Thymus (tissue), 11 donors: ENCODE data around the gene NSD2. TPM values are rescaled to one million over a fixed set of nuclear protein-coding genes. Genes with fewer than 3 reads are reported as not detected.

ENCODE experiments used
- DNase-seq, 9 donors: peaks; one replicate each; pipeline ENCODE4 v3.0.0-alpha.2; 2013; ENCODE audit warnings: low spot score in 9 of 9, low read depth in 6 of 9, missing footprints in 1 of 9
- H3K27ac ChIP-seq, 2 donors: one replicate each; pipeline ENCODE4 v1.5.1; 2013; ENCODE audit warnings: control low read depth in 1 of 2, low read depth in 1 of 2, low read length in 1 of 2, mild to moderate bottlenecking in 1 of 2, moderate library complexity in 1 of 2
- H3K27me3 ChIP-seq, 2 donors: one replicate each; pipeline ENCODE4 v1.5.1; 2013; ENCODE audit warnings: low read length in 1 of 2; ENCODE audit not compliant: control insufficient read depth in 2 of 2, insufficient read depth in 1 of 2
- H3K36me3 ChIP-seq, 2 donors: one replicate each; pipeline ENCODE4 v1.5.1; 2013; ENCODE audit warnings: low read length in 1 of 2, mild to moderate bottlenecking in 1 of 2, moderate library complexity in 1 of 2; ENCODE audit not compliant: control insufficient read depth in 2 of 2, insufficient read depth in 2 of 2
- H3K4me1 ChIP-seq, 2 donors: one replicate each; pipeline ENCODE4 v1.5.1; 2013; ENCODE audit warnings: low read length in 2 of 2; ENCODE audit not compliant: control insufficient read depth in 2 of 2, insufficient read depth in 2 of 2
- H3K4me3 ChIP-seq, 2 donors: one replicate each; pipeline ENCODE4 v1.5.1; 2013; ENCODE audit warnings: low read length in 2 of 2, control low read depth in 1 of 2, mild to moderate bottlenecking in 1 of 2
- H3K9me3 ChIP-seq, 2 donors: one replicate each; pipeline ENCODE4 v1.5.1; 2013; ENCODE audit warnings: low read length in 1 of 2, mild to moderate bottlenecking in 1 of 2; ENCODE audit not compliant: control insufficient read depth in 2 of 2, insufficient read depth in 1 of 2
- whole genome bisulfite sequencing: extraction: QIAGEN DNeasy Blood & Tissue Kit; methylation state at CpG from one replicate; pipeline ENCODE4 v1.1.7; 2013; 5-methylcytosine and 5-hydroxymethylcytosine counted together
- polyA plus RNA-seq: library from polyadenylated mRNA; stranded (reverse); fragments of 200-250 nt; gene quantifications from one replicate; pipeline ENCODE4 v1.2.3, GENCODE V29; 2013
- total RNA-seq: library from RNA; stranded (reverse); fragments of 120-200 nt; gene quantifications from one replicate; pipeline ENCODE4 v1.2.4, GENCODE V29; 2013
- donor health status: healthy.

NSD2 gene
- total and polyA plus RNA-seq, 2 donors = 18.6 to 65.3 TPM

DNA sequence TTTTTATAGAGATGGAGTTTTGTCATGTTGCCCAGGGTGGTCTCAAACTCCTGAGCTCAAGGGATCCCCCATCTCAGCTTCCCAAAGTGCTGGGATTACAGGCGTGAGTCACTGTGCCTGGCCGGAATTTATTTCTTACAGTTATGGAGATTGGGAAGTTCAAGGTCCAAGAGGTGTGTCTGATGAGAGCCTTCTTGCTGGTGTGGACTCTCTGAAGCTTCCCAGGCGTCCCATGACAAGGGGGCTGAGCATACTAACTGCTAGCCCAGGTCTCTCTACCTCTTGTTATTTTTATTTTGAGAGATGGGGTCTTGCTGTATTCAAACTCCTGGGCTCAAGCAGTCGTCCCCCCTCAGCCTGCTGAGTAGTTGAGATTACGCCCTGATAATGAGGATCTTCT, 2.9 kb upstream of the NSD2 start:
- WGBS = 96% methylated on average over 5 of the region's 5 CpGs
- Histone ChIP-seq H3K4me1 (peaks cover 34 to 76% of the 10 kb centered on the region in 2 donors), H3K36me3 (no peaks in the 10 kb centered on the region), H3K9me3 (peaks cover 0 to 3% of the 10 kb centered on the region in 2 donors), H3K27me3 (no peaks in the 10 kb centered on the region), H3K4me3 (no peak overlapping the region), H3K27ac (no peak overlapping the region)
- no peak for DNase-seq

DNA sequence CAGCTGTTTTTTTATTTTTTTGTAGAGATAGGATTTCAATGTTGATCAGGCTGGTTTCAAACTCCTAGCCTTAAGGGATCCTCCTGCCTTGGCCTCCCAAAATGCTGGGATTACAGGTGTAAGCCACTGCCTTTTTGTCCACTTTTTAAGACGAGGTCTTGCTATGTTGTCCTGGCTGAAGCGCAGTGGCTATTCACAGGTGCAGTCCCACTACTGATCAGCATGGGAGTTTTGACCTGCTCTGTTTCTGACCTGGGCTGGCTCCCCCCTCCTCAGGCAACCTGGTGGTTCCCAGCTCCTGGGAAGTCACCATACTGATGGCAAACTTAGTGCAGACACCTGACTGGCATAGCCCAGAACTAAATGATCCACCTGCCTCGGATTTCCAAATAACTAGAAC, 2.3 kb upstream of the NSD2 start:
- WGBS = 97% methylated on average over 3 of the region's 3 CpGs
- no peaks in the 10 kb centered on the region for H3K27me3 ChIP-seq
- no peak for DNase-seq
- peaks cover 0 to 3% of the 10 kb centered on the region in 2 donors for H3K9me3 ChIP-seq
- no peak overlapping the region for H3K4me3 ChIP-seq
- peaks cover 34 to 75% of the 10 kb centered on the region in 2 donors for H3K4me1 ChIP-seq
- no peaks in the 10 kb centered on the region for H3K36me3 ChIP-seq
- H3K27ac ChIP-seq = no peak overlapping the region

DNA sequence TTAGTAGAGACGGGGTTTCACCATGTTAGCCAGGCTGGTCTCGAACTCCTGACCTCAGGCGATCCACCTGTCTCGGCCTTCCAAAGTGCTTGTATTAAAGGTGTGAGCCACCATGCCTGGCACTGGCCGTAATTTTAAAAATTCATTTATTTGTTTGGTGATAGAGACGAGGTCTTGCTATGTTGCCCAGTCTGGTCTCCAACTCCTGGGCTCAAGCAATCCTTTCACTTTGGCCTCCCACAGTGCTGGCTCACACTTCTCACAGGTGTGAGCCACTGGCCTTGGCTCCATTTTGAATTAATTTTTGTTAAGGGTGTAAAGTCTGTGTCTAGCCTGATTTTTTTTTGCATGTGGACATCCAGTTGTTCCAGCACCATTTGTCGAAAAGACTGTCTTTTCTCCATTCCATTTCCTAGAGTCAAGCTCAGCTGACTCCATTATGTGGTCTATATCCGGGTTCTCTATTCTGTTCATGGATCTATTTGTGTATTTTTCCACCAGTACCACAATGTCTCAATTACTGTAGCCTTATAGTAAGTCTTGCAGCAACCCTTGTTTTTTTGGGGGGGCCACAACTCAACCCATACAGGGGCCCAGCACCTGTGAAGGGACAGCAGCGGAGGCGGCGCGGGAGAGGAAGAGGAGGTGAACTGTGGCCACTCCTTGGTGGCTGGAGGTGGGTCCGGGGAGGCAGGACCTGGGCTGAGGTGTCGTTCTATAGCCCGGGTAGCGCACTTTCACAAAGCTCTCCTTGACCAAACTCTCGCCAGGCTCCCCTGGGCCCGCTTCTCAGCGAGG, 1.5 kb upstream of the NSD2 start:
- peak overlapping the region; percentile 94 to 99 for H3K27ac ChIP-seq
- peak overlapping the region; percentile 60 to 97 for H3K4me3 ChIP-seq
- 54% methylated on average over 19 of the region's 19 CpGs for WGBS
- no peak for DNase-seq
- no peaks in the 10 kb centered on the region for H3K27me3 ChIP-seq
- H3K36me3 ChIP-seq = no peaks in the 10 kb centered on the region
- peaks cover 0 to 3% of the 10 kb centered on the region in 2 donors for H3K9me3 ChIP-seq
- peaks cover 37 to 72% of the 10 kb centered on the region in 2 donors for H3K4me1 ChIP-seq

DNA sequence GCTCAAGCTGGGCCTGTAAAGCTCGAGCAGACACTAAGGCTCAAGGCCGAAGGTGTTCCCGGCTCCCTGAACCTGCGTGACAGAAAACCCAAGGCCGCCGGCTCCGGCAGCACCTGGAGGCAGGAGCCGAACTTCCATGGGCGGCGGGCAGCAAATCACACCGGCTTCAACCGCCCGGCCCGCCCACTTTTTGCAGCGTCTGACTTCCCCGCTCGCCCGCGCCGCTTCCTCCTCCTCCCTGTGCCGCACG, 940 bp upstream of the NSD2 start:
- WGBS = under 1% methylated on average over 22 of the region's 22 CpGs
- peak overlapping the region; percentile 94 to 99 for H3K27ac ChIP-seq
- peaks cover 0 to 3% of the 10 kb centered on the region in 2 donors for H3K9me3 ChIP-seq

DNA sequence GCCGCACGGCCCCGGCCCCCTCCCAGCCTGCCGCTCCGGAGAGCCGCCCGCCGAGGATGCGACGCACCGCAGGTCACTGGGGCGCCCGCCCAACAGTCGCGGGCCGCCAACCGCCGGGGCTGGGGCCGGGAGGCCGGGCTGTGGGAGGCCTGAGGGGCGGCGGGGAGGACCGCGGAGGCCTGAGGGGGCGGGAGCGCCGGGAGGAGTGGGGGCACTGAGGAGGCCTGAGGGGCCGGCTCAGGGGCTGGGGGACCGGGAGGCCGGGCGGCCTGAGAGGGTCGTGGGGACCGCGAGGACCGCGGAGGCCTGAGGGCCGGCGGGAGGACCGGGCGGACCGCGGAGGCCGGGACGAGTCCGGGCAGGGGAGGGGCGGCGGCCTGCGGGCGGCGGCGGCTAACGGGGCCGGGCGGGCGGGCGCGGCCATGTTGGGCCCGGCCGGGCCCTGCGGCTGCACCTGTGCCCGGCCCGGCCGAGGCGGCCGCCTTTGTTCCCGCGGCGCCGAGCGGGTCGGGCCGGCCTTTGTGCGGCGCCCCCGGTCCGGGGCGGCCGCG, 353 bp downstream of the NSD2 start:
- peaks cover 29 to 69% of the 10 kb centered on the region in 2 donors for H3K4me1 ChIP-seq
- no peaks in the 10 kb centered on the region for H3K36me3 ChIP-seq
- H3K27me3 ChIP-seq = no peaks in the 10 kb centered on the region
- peaks cover 0 to 3% of the 10 kb centered on the region in 2 donors for H3K9me3 ChIP-seq
- no peak for DNase-seq
- WGBS = under 1% methylated on average over 79 of the region's 79 CpGs
- peak overlapping the region; percentile 68 to 97 for H3K4me3 ChIP-seq
- H3K27ac ChIP-seq = peak overlapping the region; percentile 93 to 94

More for the DNA sequence above, 940 bp upstream of the NSD2 start:
- peak in 4 of 9 donors; percentile 70 to 91 (median 78) for DNase-seq
- Histone ChIP-seq H3K4me3 (peak overlapping the region; percentile 60 to 97), H3K4me1 (peaks cover 37 to 72% of the 10 kb centered on the region in 2 donors), H3K36me3 (no peaks in the 10 kb centered on the region), H3K27me3 (no peaks in the 10 kb centered on the region)

DNA sequence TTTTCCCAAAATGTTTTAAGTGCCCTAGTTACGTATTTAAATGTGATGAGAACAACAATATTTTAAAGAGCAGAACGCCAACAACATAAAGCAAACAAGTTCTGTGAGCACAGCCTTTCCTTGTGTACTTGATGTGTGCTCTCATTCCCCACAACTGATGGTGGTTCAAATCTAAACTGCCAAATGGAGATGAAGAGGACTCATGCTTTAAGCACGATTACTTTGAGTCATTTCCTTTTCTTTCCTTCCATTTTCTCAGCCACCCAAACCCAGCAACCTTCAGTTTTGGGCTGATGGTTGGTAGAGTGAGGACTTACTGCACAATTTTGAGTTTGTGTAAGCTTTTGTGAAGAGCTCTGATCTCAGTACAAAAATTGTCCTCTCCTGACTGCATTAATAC, 1.7 kb downstream of the NSD2 start:
- 10% methylated on average over 3 of the region's 3 CpGs for whole genome bisulfite sequencing

DNA sequence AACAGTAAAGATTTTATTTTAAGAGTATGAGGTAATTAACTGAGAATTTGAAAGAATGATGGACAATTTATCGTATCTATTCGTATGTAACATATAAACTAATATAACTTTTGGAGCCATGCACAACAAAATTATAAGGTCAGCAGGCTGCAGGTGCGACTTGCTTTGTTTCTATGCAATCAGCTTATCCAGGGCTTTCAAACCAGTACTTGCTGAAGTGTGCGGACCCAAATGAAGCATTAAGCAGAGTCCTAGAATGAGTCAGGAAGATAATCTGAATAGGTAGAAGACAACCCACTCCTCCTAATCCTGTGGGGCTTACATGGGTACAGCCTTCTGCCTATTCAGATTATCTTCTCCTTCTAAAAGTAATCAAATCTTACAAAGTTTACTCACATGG, 2.1 kb downstream of the NSD2 start:
- no peaks in the 10 kb centered on the region for H3K27me3 ChIP-seq
- 78% methylated on average over 4 of the region's 4 CpGs for WGBS
- H3K4me1 ChIP-seq = peaks cover 26 to 67% of the 10 kb centered on the region in 2 donors
- peak overlapping the region; percentile 68 to 97 for H3K4me3 ChIP-seq
- H3K9me3 ChIP-seq = peaks cover 0 to 3% of the 10 kb centered on the region in 2 donors
- peak in 1 of 9 donors; percentile 47 for DNase-seq
- H3K36me3 ChIP-seq = peaks cover 0 to 9% of the 10 kb centered on the region in 2 donors
- peak overlapping the region; percentile 55 to 93 for H3K27ac ChIP-seq

More for the DNA sequence above, 1.7 kb downstream of the NSD2 start:
- Histone ChIP-seq H3K4me1 (peaks cover 26 to 69% of the 10 kb centered on the region in 2 donors), H3K27me3 (no peaks in the 10 kb centered on the region), H3K36me3 (peaks cover 0 to 9% of the 10 kb centered on the region in 2 donors), H3K9me3 (peaks cover 0 to 3% of the 10 kb centered on the region in 2 donors), H3K27ac (peak overlapping the region; percentile 48 to 93), H3K4me3 (peak overlapping the region; percentile 68 to 97)
- DNase-seq = peak in 3 of 9 donors; percentile 40 to 83 (median 60)

DNA sequence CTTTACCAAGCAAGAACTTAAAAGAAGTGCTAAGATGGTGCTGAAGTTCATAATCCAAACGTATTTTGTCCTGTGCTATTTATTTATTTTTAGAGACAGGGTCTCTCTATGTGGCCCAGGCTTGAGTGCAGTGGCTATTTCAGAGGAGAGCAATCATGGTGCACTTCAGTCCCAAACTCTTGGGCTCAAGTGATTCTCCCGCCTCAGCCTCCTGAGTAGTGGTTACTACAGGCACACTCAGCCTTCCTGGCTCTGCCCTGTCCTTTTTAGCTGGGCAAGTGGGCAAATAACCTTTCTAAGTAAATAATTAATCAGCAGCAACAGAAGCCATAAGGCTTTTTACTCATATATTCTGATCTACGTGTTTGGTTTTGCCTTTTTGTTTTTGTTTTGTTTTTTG, 2.6 kb downstream of the NSD2 start:
- WGBS = 63% methylated on average over 3 of the region's 3 CpGs
- DNase-seq = no peak
- peaks cover 0 to 14% of the 10 kb centered on the region in 2 donors for H3K36me3 ChIP-seq
- no peaks in the 10 kb centered on the region for H3K27me3 ChIP-seq
- H3K27ac ChIP-seq = peak overlapping the region in 1 of 2 donors; percentile 93
- peaks cover 0 to 3% of the 10 kb centered on the region in 2 donors for H3K9me3 ChIP-seq
- peak overlapping the region; percentile 9 to 68 for H3K4me3 ChIP-seq
- H3K4me1 ChIP-seq = peaks cover 24 to 67% of the 10 kb centered on the region in 2 donors

DNA sequence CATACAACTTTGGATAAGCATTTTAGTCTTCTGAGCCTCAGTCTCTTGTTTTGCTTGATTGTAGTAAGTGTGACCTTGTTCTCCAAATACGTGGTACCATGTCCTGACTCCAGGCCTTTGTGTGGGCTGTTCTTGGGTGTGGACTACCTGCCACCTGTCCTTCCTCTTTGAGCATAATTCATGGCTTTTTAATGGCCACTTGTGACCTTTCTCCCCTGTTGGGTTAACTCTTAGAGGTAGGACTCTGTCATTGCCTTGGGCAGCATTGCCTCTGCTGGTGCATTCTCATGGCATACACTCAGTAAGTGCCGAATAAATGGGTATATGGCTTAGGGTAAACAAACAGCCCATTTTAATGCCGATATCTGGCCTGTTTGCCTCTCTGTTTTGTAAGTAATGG, 3.0 kb downstream of the NSD2 start:
- no peak for DNase-seq
- H3K4me3 ChIP-seq = no peak overlapping the region
- H3K36me3 ChIP-seq = peaks cover 0 to 17% of the 10 kb centered on the region in 2 donors
- WGBS = 95% methylated on average over 3 of the region's 3 CpGs
- no peaks in the 10 kb centered on the region for H3K27me3 ChIP-seq
- H3K9me3 ChIP-seq = peaks cover 0 to 3% of the 10 kb centered on the region in 2 donors
- peaks cover 22 to 65% of the 10 kb centered on the region in 2 donors for H3K4me1 ChIP-seq
- peak overlapping the region; percentile 27 to 43 for H3K27ac ChIP-seq
